ACC112 (cell line): ENCODE data around the gene SLC2A5.
"Not testable (repeated sequence)": the region's sequence is repeated elsewhere in the genome, so short reads cannot be mapped to it uniquely, and the experiment has no call there.

Source experiments
- H2AFZ ChIP-seq: fragments of 200-600 bp; sonication (generic); one replicate; pipeline ENCODE4 v1.6.0; 2017; ENCODE audit warnings: antibody characterized with exemption, low read length; ENCODE audit not compliant: unreplicated experiment
- H3K27ac ChIP-seq: fragments of 200-600 bp; sonication (generic); 2 replicates; pipeline ENCODE4 v1.5.1; 2014; ENCODE audit warnings: low read depth, mild to moderate bottlenecking, antibody characterized with exemption, low read length, moderate library complexity
- H3K27me3 ChIP-seq: fragments of 200-600 bp; sonication (generic); 2 replicates; pipeline ENCODE4 v1.6.1; 2014; ENCODE audit warnings: mild to moderate bottlenecking, antibody characterized with exemption, low read length, moderate library complexity, mixed read lengths; ENCODE audit not compliant: insufficient read depth
- H3K36me3 ChIP-seq: fragments of 200-600 bp; sonication (generic); 2 replicates; pipeline ENCODE4 v1.6.1; 2016; ENCODE audit warnings: mild to moderate bottlenecking, antibody characterized with exemption, low read length, moderate library complexity, mixed read lengths; ENCODE audit not compliant: insufficient read depth
- H3K4me1 ChIP-seq: fragments of 200-600 bp; sonication (generic); one replicate; pipeline ENCODE4 v1.6.1; 2016; ENCODE audit warnings: low read length, mixed read lengths; ENCODE audit not compliant: insufficient read depth, unreplicated experiment, control insufficient read depth
- H3K4me3 ChIP-seq: fragments of 200-600 bp; sonication (generic); 2 replicates; pipeline ENCODE4 v1.5.1; 2014; ENCODE audit warnings: mild to moderate bottlenecking, low read depth, low read length
- H3K79me2 ChIP-seq: fragments of 200-600 bp; sonication (generic); one replicate; pipeline ENCODE4 v1.6.0; 2016; ENCODE audit warnings: low read length; ENCODE audit not compliant: control insufficient read depth, unreplicated experiment, insufficient read depth

Gene SLC2A5

GRCh38 chr1:9004031-9004699 lies 65.3 kb downstream of the SLC2A5 start:
- H3K27me3 ChIP-seq, result no peaks in the 10 kb centered on the region
- no peaks in the 10 kb centered on the region for H3K4me1 ChIP-seq
- H3K27ac ChIP-seq, result no peak overlapping the region
- no peaks in the 10 kb centered on the region for H3K36me3 ChIP-seq
- H2AFZ ChIP-seq, result no peak overlapping the region
- H3K79me2 ChIP-seq, result no peaks in the 10 kb centered on the region
- no peak overlapping the region for H3K4me3 ChIP-seq

GRCh38 chr1:9002215-9002560 lies 67.2 kb downstream of the SLC2A5 start:
- H3K79me2 ChIP-seq, H3K36me3 ChIP-seq, H2AFZ ChIP-seq, H3K27ac ChIP-seq, H3K27me3 ChIP-seq, H3K4me3 ChIP-seq, H3K4me1 ChIP-seq: not testable (repeated sequence)

- H3K27ac ChIP-seq, H3K4me3 ChIP-seq, H3K27me3 ChIP-seq, H3K36me3 ChIP-seq, H3K79me2 ChIP-seq, H2AFZ ChIP-seq, H3K4me1 ChIP-seq: not testable (repeated sequence)
Measured at GRCh38 chr1:9001534-9002214, 67.8 kb downstream of the SLC2A5 start.

- not testable (repeated sequence) for H3K27me3 ChIP-seq, H3K79me2 ChIP-seq, H3K4me1 ChIP-seq, H2AFZ ChIP-seq, H3K4me3 ChIP-seq, H3K27ac ChIP-seq, H3K36me3 ChIP-seq
Measured at GRCh38 chr1:8993962-8994675, 75.3 kb downstream of the SLC2A5 start.

DNA sequence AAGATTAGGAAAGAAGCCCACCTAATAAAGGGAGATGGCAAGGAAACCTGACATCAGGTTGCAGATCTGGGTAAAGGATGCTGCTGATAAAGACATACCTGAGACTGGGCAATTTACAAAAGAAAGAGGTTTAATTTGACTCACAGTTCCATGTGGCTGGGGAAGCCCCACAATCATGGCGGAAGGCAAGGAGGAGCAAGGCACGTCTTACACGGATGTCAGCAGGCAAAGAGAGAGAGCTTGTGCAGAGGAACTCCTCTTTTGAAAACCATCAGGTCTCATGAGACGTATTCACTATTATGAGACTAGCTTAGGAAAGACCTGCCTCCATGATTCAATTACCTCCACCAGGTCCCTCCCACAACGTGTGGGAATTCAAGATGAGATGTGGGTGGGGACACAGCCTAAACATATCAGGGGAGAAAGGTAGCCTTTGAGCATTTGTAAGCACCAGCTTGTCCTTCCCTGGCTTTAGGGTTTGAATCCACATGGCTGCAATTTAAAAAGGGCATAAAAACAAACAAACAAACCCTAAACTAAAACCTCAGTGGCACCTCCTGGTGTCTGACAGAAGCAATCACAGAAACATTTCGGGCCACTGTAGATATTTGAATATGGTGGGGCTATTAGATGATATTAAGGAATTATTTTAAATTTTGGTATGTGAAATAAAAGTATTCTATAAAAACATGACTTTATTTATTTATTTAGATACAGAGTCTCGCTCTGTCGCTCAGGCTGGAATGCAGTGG lies 76.3 kb downstream of the SLC2A5 start:
- no peak overlapping the region for H3K4me3 ChIP-seq
- no peaks in the 10 kb centered on the region for H3K79me2 ChIP-seq
- no peaks in the 10 kb centered on the region for H3K27me3 ChIP-seq
- no peaks in the 10 kb centered on the region for H3K4me1 ChIP-seq
- H2AFZ ChIP-seq, result no peak overlapping the region
- H3K27ac ChIP-seq, result no peak overlapping the region
- H3K36me3 ChIP-seq, result no peaks in the 10 kb centered on the region

- Histone ChIP-seq H3K79me2 (no peaks in the 10 kb centered on the region), H2AFZ (no peak overlapping the region), H3K27ac (no peak overlapping the region), H3K4me3 (no peak overlapping the region), H3K4me1 (peaks cover 20% of the 10 kb centered on the region), H3K36me3 (no peaks in the 10 kb centered on the region), H3K27me3 (no peaks in the 10 kb centered on the region)
Measured at GRCh38 chr1:8989821-8990220, 79.6 kb downstream of the SLC2A5 start.

GRCh38 chr1:8989061-8989460 lies 80.4 kb downstream of the SLC2A5 start:
- no peaks in the 10 kb centered on the region for H3K79me2 ChIP-seq
- peaks cover 20% of the 10 kb centered on the region for H3K4me1 ChIP-seq
- H3K27ac ChIP-seq, result no peak overlapping the region
- H3K4me3 ChIP-seq, result no peak overlapping the region
- H3K36me3 ChIP-seq, result no peaks in the 10 kb centered on the region
- no peak overlapping the region for H2AFZ ChIP-seq
- no peaks in the 10 kb centered on the region for H3K27me3 ChIP-seq

DNA sequence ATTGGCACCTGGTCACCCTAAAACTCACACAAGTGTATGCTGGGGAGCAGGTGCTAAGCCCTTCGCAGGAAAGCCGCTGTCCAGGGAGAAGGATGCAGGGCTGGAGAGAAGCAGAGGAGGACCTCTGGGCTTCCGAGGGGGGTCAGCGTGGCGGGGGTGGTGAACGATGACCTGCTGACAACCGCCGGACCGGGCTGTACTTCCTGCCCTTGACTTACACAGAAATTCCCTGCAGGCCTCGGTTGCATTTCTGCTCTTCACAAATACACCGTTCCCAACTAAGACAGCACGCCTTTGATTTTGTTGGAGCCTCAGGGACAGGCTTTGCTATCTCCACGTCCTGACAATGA lies 80.8 kb downstream of the SLC2A5 start:
- H3K27ac ChIP-seq, result no peak overlapping the region
- no peaks in the 10 kb centered on the region for H3K27me3 ChIP-seq
- H2AFZ ChIP-seq, result no peak overlapping the region
- H3K4me3 ChIP-seq, result no peak overlapping the region
- H3K36me3 ChIP-seq, result no peaks in the 10 kb centered on the region
- peaks cover 24% of the 10 kb centered on the region for H3K4me1 ChIP-seq
- H3K79me2 ChIP-seq, result no peaks in the 10 kb centered on the region

- Histone ChIP-seq H2AFZ (peak overlapping the region; percentile 84), H3K4me3 (no peak overlapping the region), H3K27ac (peak overlapping the region; percentile 49), H3K27me3 (no peaks in the 10 kb centered on the region), H3K79me2 (no peaks in the 10 kb centered on the region), H3K4me1 (peaks cover 26% of the 10 kb centered on the region), H3K36me3 (no peaks in the 10 kb centered on the region)
Measured at GRCh38 chr1:8987881-8988617, 81.4 kb downstream of the SLC2A5 start.

- no peaks in the 10 kb centered on the region for H3K36me3 ChIP-seq
- H3K4me3 ChIP-seq, result no peak overlapping the region
- H3K27me3 ChIP-seq, result no peaks in the 10 kb centered on the region
- H3K27ac ChIP-seq, result peak overlapping the region; percentile 92
- H3K4me1 ChIP-seq, result peaks cover 26% of the 10 kb centered on the region
- no peak overlapping the region for H2AFZ ChIP-seq
- H3K79me2 ChIP-seq, result no peaks in the 10 kb centered on the region
Measured at GRCh38 chr1:8986814-8987190, 82.6 kb downstream of the SLC2A5 start.
